Subcutaneous abdominal adipose tissue (tissue), 5 donors: ENCODE data around the gene SLC38A10.

ENCODE experiments used
- H3K27ac ChIP-seq: one replicate; pipeline ENCODE4 v1.7.0; 2013; ENCODE audit warnings: low read depth, mild to moderate bottlenecking, inconsistent platforms, low read length, moderate library complexity
- H3K27me3 ChIP-seq, 5 donors: one replicate each; pipeline ENCODE4 v1.7.0; 2013; ENCODE audit warnings: low read length in 5 of 5, inconsistent platforms in 1 of 5; ENCODE audit not compliant: control insufficient read depth in 5 of 5, insufficient read depth in 4 of 5
- H3K36me3 ChIP-seq, 5 donors: one replicate each; pipeline ENCODE4 v1.7.0; 2013; ENCODE audit warnings: low read length in 5 of 5; ENCODE audit not compliant: control insufficient read depth in 5 of 5, insufficient read depth in 5 of 5
- H3K4me1 ChIP-seq, 5 donors: one replicate each; pipeline ENCODE4 v1.7.0; 2013; ENCODE audit warnings: low read length in 5 of 5, mild to moderate bottlenecking in 3 of 5, moderate library complexity in 1 of 5; ENCODE audit not compliant: control insufficient read depth in 5 of 5, insufficient read depth in 5 of 5
- H3K4me3 ChIP-seq, 5 donors: one replicate each; pipeline ENCODE4 v1.7.0; 2013; ENCODE audit warnings: low read length in 5 of 5, low read depth in 1 of 5
- H3K9ac ChIP-seq, 5 donors: one replicate each; pipeline ENCODE4 v1.7.0; 2013; ENCODE audit warnings: low read length in 5 of 5, mild to moderate bottlenecking in 4 of 5, moderate library complexity in 3 of 5
- H3K9me3 ChIP-seq, 5 donors: one replicate each; pipeline ENCODE4 v1.7.0; 2013; ENCODE audit warnings: low read length in 5 of 5; ENCODE audit not compliant: control insufficient read depth in 5 of 5
- donor health status: healthy.
- donor health status: healthy.
- donor health status: healthy.
- donor health status: healthy.
- donor health status: healthy.

Gene SLC38A10

GRCh38 chr17:81322271-81323082 is 27.4 kb upstream of the SLC38A10 start:
- H3K9ac ChIP-seq = no peak overlapping the region
- H3K4me1 ChIP-seq = peaks cover 3 to 28% (median 21%) of the 10 kb centered on the region in 5 donors
- H3K36me3 ChIP-seq = no peaks in the 10 kb centered on the region
- H3K27ac ChIP-seq = no peak overlapping the region
- no peaks in the 10 kb centered on the region for H3K27me3 ChIP-seq
- no peaks in the 10 kb centered on the region for H3K9me3 ChIP-seq
- peak overlapping the region in 1 of 5 donors; percentile 6 for H3K4me3 ChIP-seq

- no peaks in the 10 kb centered on the region for H3K27me3 ChIP-seq
- H3K9ac ChIP-seq = no peak overlapping the region
- no peak overlapping the region for H3K4me3 ChIP-seq
- no peaks in the 10 kb centered on the region for H3K36me3 ChIP-seq
- peaks cover 0 to 4% (median 3%) of the 10 kb centered on the region in 5 donors for H3K4me1 ChIP-seq
- H3K27ac ChIP-seq = no peak overlapping the region
- H3K9me3 ChIP-seq = no peaks in the 10 kb centered on the region
Measured at GRCh38 chr17:81317961-81318605, 23.0 kb upstream of the SLC38A10 start.

- no peaks in the 10 kb centered on the region for H3K4me1 ChIP-seq
- H3K27ac ChIP-seq = no peak overlapping the region
- no peaks in the 10 kb centered on the region for H3K9me3 ChIP-seq
- no peaks in the 10 kb centered on the region for H3K27me3 ChIP-seq
- no peaks in the 10 kb centered on the region for H3K36me3 ChIP-seq
- H3K9ac ChIP-seq = no peak overlapping the region
- H3K4me3 ChIP-seq = no peak overlapping the region
Measured at GRCh38 chr17:81317530-81317821, 22.4 kb upstream of the SLC38A10 start.

- Histone ChIP-seq H3K27ac (no peak overlapping the region), H3K36me3 (no peaks in the 10 kb centered on the region), H3K4me1 (peaks cover 0 to 2% (median 0%) of the 10 kb centered on the region in 5 donors), H3K9ac (no peak overlapping the region), H3K9me3 (no peaks in the 10 kb centered on the region), H3K27me3 (no peaks in the 10 kb centered on the region), H3K4me3 (no peak overlapping the region)
Measured at GRCh38 chr17:81315885-81316391, 20.8 kb upstream of the SLC38A10 start.

- H3K4me3 ChIP-seq = no peak overlapping the region
- H3K9ac ChIP-seq = no peak overlapping the region
- H3K4me1 ChIP-seq = peaks cover 0 to 6% (median 0%) of the 10 kb centered on the region in 5 donors
- H3K27ac ChIP-seq = no peak overlapping the region
- no peaks in the 10 kb centered on the region for H3K9me3 ChIP-seq
- H3K36me3 ChIP-seq = no peaks in the 10 kb centered on the region
- no peaks in the 10 kb centered on the region for H3K27me3 ChIP-seq
Measured at GRCh38 chr17:81315129-81315884, 20.2 kb upstream of the SLC38A10 start.

- Histone ChIP-seq H3K9ac (no peak overlapping the region), H3K27me3 (no peaks in the 10 kb centered on the region)
Measured at GRCh38 chr17:81314398-81315081, 19.4 kb upstream of the SLC38A10 start.

GRCh38 chr17:81313776-81314397 is 18.8 kb upstream of the SLC38A10 start:
- Histone ChIP-seq H3K36me3 (no peaks in the 10 kb centered on the region), H3K9me3 (no peaks in the 10 kb centered on the region), H3K4me3 (no peak overlapping the region), H3K27ac (no peak overlapping the region), H3K4me1 (peaks cover 0 to 20% (median 14%) of the 10 kb centered on the region in 5 donors), H3K9ac (no peak overlapping the region), H3K27me3 (no peaks in the 10 kb centered on the region)

More at GRCh38 chr17:81314398-81315081, 19.4 kb upstream of the SLC38A10 start:
- Histone ChIP-seq H3K4me1 (peaks cover 0 to 13% (median 7%) of the 10 kb centered on the region in 5 donors), H3K27ac (no peak overlapping the region), H3K36me3 (no peaks in the 10 kb centered on the region), H3K9me3 (no peaks in the 10 kb centered on the region), H3K4me3 (no peak overlapping the region)

- H3K4me1 ChIP-seq = peaks cover 0 to 26% (median 22%) of the 10 kb centered on the region in 5 donors
- H3K36me3 ChIP-seq = no peaks in the 10 kb centered on the region
- H3K9ac ChIP-seq = no peak overlapping the region
- no peaks in the 10 kb centered on the region for H3K9me3 ChIP-seq
- H3K27ac ChIP-seq = no peak overlapping the region
- H3K27me3 ChIP-seq = no peaks in the 10 kb centered on the region
- H3K4me3 ChIP-seq = no peak overlapping the region
Measured at GRCh38 chr17:81312624-81313325, 17.7 kb upstream of the SLC38A10 start.

GRCh38 chr17:81311946-81312345 is 16.8 kb upstream of the SLC38A10 start:
- H3K27me3 ChIP-seq = no peaks in the 10 kb centered on the region
- no peak overlapping the region for H3K4me3 ChIP-seq
- H3K9ac ChIP-seq = no peak overlapping the region
- no peaks in the 10 kb centered on the region for H3K36me3 ChIP-seq
- no peaks in the 10 kb centered on the region for H3K9me3 ChIP-seq
- no peak overlapping the region for H3K27ac ChIP-seq
- H3K4me1 ChIP-seq = peaks cover 0 to 26% (median 25%) of the 10 kb centered on the region in 5 donors
